Muscle of arm (tissue), 12 donors: Measurements from ENCODE around the gene CSNK1A1. TPM values are rescaled to one million over a fixed set of nuclear protein-coding genes. Genes with fewer than 3 reads are reported as not detected.
"Not testable (repeated sequence)": the region's sequence is repeated elsewhere in the genome, so short reads cannot be mapped to it uniquely, and the experiment has no call there.

ENCODE experiments used
- DNase-seq: peaks from one replicate; pipeline ENCODE4 v3.0.0-alpha.2; 2013
- polyA plus RNA-seq, 12 donors: library from polyadenylated mRNA; unstranded; fragments of 120-200 nt; gene quantifications; one replicate each; pipeline ENCODE4 v1.2.1, GENCODE V29; 2013; ENCODE audit not compliant: insufficient read length in 12 of 12

CSNK1A1 gene
- polyA plus RNA-seq, 12 donors = 124 to 206 (median 156) TPM; not detected in 1

DNA sequence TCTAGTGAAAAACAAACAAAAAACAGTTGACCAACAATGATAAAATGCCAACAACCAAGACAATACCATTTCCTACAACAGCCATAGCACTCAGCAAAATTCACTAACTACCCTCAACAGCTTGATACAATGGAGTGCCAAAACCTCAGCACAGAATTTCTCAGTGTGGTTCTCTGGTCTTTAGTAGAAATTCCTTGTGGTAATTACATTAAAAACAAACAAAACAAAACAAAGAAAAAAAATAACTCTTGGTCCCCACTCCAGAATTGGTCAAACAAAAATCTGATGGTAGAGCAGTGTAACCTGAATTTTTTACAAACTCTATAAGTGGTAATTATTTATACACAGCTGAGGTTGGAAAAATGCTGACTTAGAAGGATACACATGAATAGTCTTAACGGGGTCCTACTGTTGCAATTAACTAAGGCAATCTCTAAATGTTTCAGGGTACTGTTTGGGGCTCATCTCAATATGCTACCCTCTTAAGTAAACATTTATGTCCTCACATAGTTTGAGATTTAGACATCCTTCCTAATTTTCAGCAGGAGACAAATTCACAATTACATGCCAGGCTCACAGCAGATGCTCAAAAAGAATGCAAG, 13.8 kb downstream of the CSNK1A1 start:
- DNase-seq = no peak

- not testable (repeated sequence) for DNase-seq
These were observed 15.5 kb downstream of the CSNK1A1 start for GRCh38 chr5:149535787-149536186.

DNA sequence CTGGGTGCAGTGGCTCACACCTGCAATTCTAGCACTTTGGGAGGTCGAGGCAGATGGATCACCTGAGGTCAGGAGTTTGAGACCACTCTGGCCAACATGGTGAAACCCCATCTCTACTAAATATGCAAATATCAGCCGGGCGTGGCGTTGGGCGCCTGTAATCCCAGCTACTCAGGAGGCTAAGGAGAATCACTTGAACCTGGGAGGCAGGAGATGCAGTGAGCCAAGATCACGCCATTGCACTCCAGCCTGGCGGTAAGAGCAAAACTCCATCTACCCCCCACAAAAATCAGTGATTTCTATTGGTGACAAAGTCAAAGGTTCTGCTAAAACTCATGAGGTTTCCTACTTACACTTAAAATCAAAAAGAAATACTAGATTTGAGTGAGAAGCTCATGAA, 18.8 kb downstream of the CSNK1A1 start:
- DNase-seq = no peak

DNA sequence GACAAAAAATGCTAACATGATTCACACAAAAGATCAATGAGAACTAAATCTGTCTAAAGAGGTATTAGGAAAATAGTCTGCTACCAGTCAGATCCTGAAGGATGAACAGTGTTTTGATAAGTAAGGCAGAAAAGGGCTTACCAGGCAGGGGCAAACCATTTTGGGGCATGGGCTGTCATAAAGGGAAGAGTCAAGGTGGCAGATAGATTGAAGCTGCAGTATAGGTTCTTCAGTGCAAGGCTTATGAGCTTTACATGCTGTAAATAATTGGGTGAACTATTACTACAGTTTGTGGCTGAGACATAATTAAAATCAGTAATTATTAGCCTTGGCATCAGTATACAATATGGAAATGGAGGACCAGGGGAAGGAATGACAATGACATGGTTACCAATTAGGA, 21.8 kb downstream of the CSNK1A1 start:
- no peak for DNase-seq

DNA sequence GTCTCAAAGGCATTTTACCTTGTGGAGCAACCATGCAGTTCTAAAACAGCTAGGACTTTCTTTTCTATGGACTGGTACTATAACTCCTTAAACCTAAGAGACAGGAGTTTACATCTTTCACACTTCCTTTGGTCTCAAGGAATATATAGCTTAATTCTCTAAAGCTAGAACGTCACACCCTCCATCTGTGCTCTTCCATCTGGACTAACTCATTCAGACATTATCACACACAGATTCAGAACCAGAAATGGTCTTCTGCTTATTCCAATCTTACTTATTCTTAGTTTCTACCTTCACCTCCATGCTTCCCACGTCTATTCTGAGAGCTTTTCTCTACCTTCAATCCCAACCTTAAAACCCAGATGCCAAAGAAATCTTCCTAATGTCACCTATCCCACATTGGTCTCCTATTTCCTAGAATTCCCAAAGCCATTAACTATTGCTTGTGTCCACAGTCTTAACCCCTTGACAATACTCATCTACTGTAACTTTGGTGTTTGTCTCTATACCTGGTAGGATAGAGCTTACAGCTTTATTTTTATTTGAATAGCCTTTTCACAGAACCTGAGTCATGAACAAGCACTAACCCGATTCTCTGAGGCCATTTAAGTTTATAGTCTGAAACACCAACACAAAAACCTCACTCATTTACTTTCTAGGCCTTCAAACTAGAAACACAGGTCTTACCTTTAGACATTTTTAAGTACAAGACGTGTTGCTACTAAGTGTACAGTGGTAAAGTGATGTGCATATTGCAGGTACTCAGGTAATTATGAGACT, 22.8 kb downstream of the CSNK1A1 start:
- no peak for DNase-seq

DNA sequence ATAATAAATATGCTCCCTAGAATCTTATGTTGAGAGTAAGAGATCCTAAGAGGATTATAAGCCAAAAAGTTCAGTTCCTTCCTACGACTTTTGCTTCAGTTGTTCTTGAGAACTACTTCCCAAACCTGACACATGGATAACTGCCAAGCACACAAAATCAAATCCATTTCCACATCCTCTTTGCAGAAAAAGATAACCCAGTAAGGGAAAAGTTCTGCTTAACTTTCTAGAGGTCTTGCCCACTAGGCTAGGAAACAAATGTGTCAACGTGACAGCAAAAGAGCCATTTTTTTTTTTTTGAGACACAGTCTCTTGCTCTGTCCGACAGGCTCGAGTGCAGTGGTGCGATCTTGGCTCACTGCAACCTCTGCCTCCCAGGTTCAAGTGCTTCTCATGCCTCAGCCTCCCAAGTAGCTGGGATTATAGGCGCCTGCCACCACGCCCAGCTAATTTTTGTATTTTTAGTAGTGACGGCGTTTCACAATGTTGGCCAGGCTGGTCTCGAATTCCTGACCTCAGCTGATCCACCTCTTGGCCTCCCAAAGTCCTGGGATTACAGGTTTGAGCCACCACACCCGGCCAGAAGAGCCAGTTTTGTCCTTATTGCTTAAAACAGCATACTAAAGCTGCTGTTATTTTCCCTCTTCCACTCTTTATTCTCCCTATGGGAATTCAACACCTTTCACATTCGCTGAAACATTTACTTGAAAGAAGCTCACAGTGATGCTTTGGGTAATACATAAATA, 24.2 kb downstream of the CSNK1A1 start:
- peak; percentile 21 for DNase-seq

GRCh38 chr5:149521739-149522685, 29.2 kb downstream of the CSNK1A1 start:
- no peak for DNase-seq

DNA sequence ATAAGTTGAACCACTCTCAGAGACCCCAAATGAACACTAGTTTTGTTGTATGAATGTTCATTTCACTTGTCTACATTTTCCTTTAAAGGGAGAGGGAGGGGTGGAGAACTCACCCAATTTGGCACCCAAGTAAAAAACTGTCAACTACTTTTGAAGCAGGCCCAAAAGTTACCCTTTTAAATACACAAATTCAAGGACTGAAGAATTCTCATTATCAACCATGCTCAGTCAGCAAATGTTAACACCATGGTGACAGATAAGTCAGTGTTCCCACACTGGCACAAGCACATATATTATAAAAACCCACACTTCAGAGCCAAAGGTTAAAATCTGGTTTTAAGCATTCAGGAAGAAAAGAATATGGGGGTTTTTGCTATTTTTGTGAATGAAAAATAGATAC, 31.6 kb downstream of the CSNK1A1 start:
- DNase-seq = no peak

- DNase-seq = no peak
These were observed 32.6 kb downstream of the CSNK1A1 start for GRCh38 chr5:149518620-149519019.

GRCh38 chr5:149517461-149518122, 33.6 kb downstream of the CSNK1A1 start:
- DNase-seq = no peak

DNA sequence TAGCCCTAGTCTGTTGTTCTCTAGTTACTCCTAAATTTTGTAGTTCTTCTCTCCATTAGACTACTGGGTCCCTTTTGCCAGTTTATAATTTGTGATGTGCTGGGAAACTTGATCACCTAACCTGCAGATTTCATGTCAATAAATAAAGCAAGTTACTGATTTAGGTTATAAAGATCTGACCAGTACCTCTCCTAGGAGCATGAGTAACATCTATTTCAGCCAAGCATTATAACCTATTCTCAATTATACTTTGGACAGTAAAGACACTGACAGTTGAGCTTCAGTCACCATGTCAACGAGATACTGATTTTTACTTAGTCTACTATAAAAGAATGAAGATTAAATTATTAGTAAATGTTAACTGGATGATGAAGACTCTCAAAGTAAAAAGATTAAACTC, 36.7 kb downstream of the CSNK1A1 start:
- no peak for DNase-seq

DNA sequence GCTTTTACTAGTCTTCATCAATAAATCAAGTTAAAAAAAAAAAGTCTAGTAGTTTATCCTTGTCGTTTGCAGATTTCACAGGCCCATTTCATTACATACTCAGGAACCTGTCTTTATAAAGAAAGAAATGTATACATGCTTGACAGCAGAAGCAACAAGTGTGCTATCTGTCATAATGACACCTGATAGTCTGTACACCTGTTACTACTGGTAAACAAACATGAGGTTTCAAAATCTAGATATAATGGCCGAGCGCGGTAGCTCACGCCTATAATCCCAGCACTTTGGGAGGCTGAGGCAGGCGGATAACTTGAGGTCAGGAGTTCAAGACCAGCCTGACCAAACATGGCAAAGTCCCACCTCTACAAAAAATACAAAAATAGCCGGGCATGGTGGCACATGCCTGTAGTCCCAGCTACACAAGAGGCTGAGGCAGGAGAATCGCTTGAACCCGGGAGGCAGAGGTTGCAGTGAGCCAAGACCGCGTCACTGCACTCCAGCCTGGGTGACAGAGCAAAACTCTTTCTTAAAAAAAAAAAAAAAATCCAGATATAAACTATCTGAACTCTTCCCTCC, 37.8 kb downstream of the CSNK1A1 start:
- not testable (repeated sequence) for DNase-seq

- DNase-seq = no peak
These were observed 41.1 kb downstream of the CSNK1A1 start for GRCh38 chr5:149510136-149510535.

- DNase-seq = no peak
These were observed 46.6 kb downstream of the CSNK1A1 start for GRCh38 chr5:149504677-149505076.

DNA sequence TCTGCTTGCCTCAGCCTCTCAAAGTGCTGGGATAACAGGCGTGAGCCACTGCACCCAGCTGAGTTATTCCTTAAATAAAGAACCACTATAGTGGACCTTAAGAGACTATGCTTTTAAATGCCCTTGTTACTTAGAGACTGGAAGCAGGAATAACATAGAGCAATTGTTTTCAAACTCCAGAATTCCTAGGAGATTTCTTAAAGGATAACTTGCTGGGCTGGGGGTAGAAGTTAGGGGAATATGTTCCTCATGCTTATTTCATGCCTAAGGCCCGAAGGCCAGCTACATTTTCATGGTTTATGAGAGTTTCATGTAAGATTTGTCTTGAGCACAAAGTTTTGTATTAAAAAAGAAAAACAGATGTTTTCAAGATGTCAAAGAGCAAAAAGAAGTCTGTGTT, 48.2 kb downstream of the CSNK1A1 start:
- no peak for DNase-seq

- no peak for DNase-seq
These were observed 50.2 kb downstream of the CSNK1A1 start for GRCh38 chr5:149500922-149501582.

DNA sequence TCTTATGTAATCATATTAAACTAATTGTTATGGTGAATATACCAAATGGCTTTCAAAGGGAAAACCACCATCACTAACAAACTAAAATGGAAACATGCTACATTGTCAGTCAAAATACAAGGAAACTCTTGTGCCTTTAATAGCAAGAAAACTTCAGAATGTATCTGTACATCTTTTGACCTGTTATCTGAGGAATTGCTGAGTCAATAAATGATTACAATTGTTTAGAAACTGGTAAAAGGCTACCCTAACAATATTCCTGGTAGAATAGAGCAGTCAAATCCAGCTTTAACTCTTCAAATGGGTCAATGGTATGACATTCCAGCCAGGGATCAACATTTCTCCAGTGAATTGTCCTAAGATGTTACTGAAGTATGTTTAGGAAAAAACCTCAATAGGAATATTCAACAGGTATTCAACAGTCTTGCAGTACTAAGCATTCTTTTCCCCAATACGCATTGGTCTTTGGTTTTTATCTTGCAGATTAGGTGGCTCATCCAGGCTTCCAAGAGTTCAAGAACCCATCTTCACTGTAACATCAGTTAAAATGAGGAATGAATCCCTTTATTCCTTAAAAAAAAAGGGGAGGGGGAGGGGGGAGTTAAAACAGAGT, 52.4 kb downstream of the CSNK1A1 start:
- no peak for DNase-seq

- peak; percentile 85 for DNase-seq
These were observed 53.9 kb downstream of the CSNK1A1 start for GRCh38 chr5:149497357-149497756.

DNA sequence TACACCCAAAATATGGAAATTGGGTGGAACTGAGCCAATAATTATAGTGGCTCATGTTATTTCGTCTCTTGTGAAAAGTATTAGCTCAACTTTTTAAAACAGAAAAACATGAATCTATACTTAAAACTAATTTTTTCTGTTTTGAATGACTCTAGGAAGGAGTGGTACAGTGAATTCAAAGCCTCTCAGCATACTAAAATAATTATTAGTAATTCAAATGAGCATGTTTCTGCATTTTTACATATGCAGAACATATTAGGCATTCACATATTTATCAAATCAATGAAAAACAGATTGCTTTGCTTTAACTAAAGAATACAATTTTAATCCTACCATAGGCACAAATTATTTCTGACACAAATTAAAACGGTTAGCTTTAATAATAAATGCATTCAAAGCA, 54.3 kb downstream of the CSNK1A1 start:
- no peak for DNase-seq

- DNase-seq = no peak
These were observed 55.1 kb downstream of the CSNK1A1 start for GRCh38 chr5:149496166-149496565.
